GM12872 (cell line): ENCODE data around the gene ESAM.
A peak's percentile ranks its signal among the peaks of the same experiment; 100 is the strongest.

Source experiments
- CTCF ChIP-seq: IDR thresholded peaks from 3 replicates; pipeline ENCODE4 v1.5.1; 2011; ENCODE audit warnings: low read depth, mild to moderate bottlenecking, low read length, moderate library complexity; ENCODE audit not compliant: insufficient read depth

The ESAM gene

GRCh38 chr11:124742555-124742954 lies 19.5 kb downstream of the ESAM start:
- TF ChIP-seq CTCF, result no peak

- TF ChIP-seq CTCF, result peak; percentile 71
Observed at GRCh38 chr11:124740277-124740882, 21.7 kb downstream of the ESAM start.

GRCh38 chr11:124739479-124740276 lies 22.4 kb downstream of the ESAM start, which contains the start of gene NRGN:
Gene NRGN (plus strand): TSS chr11:124739942. CDS start chr11:124740085, 143 bp downstream.
- no peak for TF ChIP-seq CTCF

GRCh38 chr11:124738713-124739478 lies 23.2 kb downstream of the ESAM start:
- TF ChIP-seq CTCF, result no peak

GRCh38 chr11:124737638-124738305 lies 24.3 kb downstream of the ESAM start:
- TF ChIP-seq CTCF, result no peak

- no peak for TF ChIP-seq CTCF
Observed at GRCh38 chr11:124736736-124737135, 25.4 kb downstream of the ESAM start.

- no peak for TF ChIP-seq CTCF
Observed at GRCh38 chr11:124732230-124732629, 29.9 kb downstream of the ESAM start.
